Activated CD8-positive, alpha-beta memory T cell treated with anti-CD3 and anti-CD28 coated beads, Interleukin-2, amount 50 U/mL, for 24 hours (primary cell): ENCODE measurements around the gene CITED2.

Experiments used
- DNase-seq: peaks from one replicate; pipeline ENCODE4 v3.0.0-alpha.2; 2020; ENCODE audit errors: extremely low read depth

The CITED2 gene

DNA sequence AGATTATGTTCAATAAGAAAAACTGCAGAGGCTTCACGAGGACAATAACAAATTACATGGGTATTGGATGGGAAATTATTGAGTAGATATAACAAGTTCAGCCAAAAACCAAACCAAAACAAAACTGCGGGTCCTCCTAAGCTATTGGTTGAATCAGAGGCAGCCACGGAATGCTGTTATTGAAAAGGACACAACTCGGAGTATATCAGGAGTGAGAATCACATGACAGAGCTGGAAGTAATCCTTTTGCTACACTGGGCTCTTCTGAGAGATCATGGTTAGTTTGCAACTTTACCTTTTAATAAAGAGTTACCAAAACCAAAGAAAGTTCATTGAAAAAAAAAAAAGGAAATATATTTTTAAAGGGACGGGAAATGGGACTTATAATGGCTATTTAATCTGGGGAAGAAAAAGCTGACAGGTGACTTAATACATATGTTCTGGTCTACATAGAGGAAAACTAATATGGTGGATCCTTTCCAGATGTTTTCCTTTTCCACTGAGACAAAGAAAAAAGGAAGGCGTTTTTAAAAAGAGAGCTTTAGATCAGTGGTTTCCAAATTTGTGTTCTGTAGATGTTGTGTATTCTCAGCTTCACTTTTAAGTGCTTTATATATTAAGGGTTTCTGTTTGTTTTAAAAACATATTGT, 6.9 kb upstream of the CITED2 start:
- DNase-seq: no peak

DNA sequence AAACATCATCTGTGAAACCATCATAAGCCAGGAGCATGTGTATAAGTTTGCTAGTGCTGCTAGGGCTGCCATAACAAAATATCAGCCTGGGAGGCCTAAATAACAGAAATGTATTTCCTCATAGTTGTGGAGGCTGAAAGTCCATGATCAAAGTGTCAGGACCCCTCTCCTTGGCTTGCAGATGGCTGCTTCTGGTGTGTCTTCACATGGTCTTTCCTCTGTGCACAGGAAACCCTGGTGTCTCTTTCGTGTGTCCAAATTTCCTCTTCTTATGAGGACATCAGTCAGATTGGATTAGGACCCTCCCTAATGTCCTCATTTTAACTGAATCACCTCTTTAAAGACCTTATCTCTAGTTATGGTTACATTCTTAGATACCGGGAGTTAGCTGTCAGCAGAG, 6.2 kb upstream of the CITED2 start:
- DNase-seq: no peak

DNA sequence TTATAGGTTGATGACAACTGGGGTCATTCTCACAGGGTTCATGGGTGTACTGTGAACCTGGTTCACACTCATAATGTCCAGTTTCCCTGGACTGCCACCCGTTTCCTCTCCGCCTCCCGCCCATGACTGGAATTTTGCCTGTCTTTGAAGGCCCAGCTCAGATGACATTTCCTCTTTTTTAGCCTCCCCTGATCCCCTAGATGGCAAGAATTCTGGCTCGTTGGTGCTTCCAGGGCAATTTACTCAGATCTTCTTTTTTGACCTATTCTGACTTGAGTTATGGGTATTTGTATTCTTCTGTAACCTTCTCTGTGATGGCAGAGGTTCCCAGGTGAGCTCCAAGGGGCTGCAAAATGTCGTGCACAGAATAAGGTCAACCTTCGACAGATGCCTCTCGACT, 5.7 kb upstream of the CITED2 start:
- no peak for DNase-seq

DNA sequence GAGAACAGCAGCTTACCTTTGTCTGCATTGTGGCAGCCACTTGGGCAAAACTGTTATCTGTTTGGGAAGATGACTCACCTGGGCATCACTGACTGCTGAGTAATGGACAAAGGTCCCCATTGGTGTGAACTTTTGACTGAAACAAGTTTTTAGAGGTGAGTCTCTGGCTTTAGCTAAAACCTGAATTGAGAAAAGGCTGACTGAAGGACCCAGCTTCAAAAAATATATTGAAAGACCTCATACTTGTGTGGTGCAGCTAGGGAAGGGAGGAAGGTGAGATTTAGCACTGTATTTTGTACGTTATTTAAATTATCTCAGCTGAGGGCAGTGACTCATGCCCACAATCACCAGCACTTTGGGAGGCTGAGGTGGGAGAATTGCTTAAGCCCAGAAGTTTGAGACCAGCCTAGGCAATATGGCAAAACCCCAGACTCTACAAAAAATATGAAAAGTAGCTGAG, 4.5 kb upstream of the CITED2 start:
- DNase-seq: no peak

- no peak for DNase-seq
These were observed 3.8 kb upstream of the CITED2 start for GRCh38 chr6:139378226-139378625.

DNA sequence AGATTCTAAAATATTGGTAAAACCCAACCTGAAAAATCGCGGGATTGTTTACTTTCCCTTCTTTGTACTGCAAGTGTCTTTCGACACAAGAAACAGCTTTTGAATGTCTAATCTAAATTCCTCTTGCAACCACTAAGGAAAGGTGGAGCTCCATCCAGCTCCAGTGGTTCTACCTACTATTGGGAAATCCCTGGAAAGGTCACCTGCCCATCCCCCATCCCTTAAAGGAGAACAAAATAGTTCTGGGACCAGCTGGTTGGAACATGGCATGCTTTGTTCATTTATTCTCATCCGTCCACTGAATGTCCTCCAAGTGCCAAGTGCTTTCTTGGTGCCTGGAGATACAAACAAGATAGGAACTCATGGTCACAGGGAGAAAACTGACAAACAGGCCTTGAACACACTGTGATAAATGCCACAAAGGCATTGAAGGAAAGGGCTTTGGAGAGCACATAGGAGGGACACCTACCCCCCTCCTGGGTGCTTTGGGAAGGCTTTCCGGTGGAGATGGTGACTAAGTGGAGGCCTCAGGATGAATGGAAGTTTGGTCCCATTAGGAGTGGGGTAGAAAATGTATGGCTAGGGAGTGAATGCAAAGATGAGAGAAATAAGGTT, 2.3 kb upstream of the CITED2 start:
- no peak for DNase-seq

DNA sequence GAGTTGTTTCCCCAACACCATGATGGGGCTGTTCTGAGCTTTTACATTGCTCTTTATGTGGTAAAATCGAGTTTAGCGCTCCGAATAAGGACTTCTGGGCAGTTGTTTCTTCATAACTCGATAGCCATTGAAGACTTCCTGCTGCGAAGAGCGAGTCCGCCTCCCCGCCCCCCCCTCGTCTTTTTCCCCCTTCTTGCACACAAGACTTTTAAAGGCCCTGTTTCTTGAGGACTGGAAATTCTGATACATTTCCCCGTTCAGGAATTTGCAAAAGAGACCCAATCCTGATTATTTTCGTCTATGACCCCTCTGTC, 1.5 kb upstream of the CITED2 start:
- no peak for DNase-seq

GRCh38 chr6:139375226-139376016, 973 bp upstream of the CITED2 start:
- DNase-seq: peak; percentile 63

DNA sequence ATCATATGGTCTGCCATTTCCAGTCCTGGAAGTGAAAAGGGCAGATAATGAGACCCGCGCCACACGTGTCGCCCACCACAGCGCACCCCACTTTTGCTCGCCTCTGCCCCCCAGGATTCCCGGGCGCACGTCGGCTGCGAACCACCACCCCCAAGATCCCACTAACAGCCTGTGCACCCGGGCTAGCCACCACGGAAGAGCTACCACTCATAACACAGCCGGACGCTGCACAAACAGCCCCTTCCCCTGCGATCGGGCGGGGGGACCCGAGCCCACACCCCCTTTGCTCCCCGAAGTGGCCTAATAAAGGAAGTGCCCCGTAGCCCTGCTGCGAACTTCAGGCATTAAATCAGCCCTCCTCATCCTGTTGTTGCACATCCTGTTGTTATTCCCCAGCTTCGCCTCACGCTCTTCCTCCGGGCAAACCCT, 506 bp downstream of the CITED2 start:
- no peak for DNase-seq

GRCh38 chr6:139373154-139373927, 1.1 kb downstream of the CITED2 start:
- DNase-seq: peak; percentile 21

- DNase-seq: no peak
These were observed 1.9 kb downstream of the CITED2 start for GRCh38 chr6:139372326-139373153.

- DNase-seq: no peak
These were observed 2.8 kb downstream of the CITED2 start for GRCh38 chr6:139371421-139372203.

DNA sequence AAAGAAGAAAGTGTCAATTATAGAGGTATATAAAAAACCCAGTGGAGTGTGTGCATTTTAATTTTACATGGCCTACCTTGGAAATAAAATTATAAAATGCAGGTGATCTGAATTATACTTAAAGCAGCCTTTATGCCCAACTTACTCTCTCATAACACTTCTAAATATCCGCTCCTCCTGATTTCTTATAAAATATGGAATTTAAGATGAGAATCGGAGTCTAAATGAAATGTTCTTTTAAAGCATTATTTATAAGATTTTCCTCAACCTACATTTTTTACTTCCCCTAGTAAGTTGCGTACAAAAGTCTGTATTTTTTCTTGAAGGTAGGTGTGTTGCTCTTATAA, 3.5 kb downstream of the CITED2 start:
- DNase-seq: no peak

DNA sequence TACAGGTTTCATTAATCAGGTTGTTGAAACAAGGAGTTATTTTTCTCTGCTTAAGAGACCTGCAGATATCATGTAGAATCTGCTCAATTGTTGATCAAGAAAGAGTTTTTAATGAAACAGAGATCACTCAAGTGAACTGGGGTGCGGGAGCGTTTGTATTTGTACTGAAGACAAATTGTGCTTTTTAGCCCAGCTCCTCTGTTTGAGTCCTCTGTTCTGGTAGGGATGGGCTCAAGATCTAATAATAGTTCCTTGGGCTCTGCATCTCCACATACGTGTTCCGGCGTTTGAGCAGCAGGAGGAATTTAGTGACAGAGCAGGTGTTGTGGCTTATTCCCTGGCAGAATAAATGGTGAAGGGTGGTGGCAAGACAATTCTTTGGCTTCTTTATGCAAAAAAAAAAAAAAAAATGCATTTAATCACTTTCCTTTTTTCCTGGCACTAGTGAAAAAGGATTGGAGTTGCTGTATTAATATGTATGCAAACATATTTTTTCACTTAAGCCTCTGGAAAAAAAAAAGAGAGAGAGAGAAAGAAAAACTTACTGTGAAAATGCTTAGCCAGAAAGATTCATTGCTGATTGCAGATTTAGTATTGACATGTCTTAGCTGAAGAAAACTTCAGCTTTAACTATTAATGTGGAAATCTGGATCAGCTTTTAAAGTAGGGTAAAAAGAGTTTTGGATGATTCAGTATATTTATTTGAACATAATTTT, 4.0 kb downstream of the CITED2 start:
- DNase-seq: no peak

GRCh38 chr6:139369568-139370282, 4.7 kb downstream of the CITED2 start:
- DNase-seq: no peak

GRCh38 chr6:139369068-139369467, 5.4 kb downstream of the CITED2 start:
- no peak for DNase-seq

- no peak for DNase-seq
These were observed 5.8 kb downstream of the CITED2 start for GRCh38 chr6:139368661-139369060.

DNA sequence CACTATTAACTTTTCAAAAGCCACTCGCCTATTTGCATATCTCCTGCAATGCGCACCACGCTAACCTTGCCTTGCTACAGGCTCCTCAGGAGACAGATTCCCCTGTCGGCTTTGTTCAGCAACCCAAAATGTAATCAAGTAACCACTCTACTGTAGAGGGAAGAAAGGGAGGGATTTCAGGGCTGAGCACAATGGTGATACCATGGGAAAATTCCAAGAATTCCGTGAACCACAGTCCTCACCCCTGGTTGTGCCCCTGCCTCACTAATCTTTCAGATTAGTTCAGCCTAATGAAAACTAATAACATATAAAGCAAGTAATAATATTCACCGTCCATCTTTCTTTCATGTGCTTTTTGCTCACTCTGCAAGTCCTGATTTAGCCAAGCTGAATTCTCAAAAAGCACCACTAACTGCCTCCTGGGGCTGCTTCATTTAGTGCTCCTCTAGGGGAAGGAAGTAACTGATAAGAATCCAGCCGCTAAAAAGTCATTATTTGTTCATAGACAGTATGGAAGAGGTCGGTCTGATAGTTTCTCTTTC, 6.6 kb downstream of the CITED2 start:
- no peak for DNase-seq

GRCh38 chr6:139364982-139365379, 9.5 kb downstream of the CITED2 start:
- DNase-seq: no peak
